HEK293 (cell line): Measurements from ENCODE around the gene DPP6.

Experiments
- CTCF ChIA-PET: fragments of 350-600 bp; formaldehyde crosslinking; extraction: SDS; loops from one replicate; lab custom pipeline; 2021; ENCODE audit warnings: antibody characterized with exemption; lab: Yijun Ruan, JAX
- POLR2A ChIA-PET: fragments of 300-600 bp; formaldehyde crosslinking; extraction: SDS; loops from one replicate; lab custom pipeline; 2020; ENCODE audit warnings: antibody characterized with exemption, inconsistent platforms; lab: Yijun Ruan, JAX
- H3K27ac ChIP-seq: fragments of 200-500 bp; sonication (Bioruptor generic); 2 replicates; pipeline ENCODE4 v1.5.1; 2014; ENCODE audit warnings: low read depth, low read length, control low read depth, inconsistent platforms; ENCODE audit errors: extremely low read depth
- H3K36me3 ChIP-seq, 2 experiments: fragments of 200-500 bp in 1 of 2; sonication (Bioruptor generic) in 1 of 2; 1 replicate in 1 of 2; 2 replicates in 1 of 2; pipeline ENCODE4 v1.5.1; 2014 to 2017; ENCODE audit warnings: inconsistent platforms in 2 of 2, low read length in 2 of 2; ENCODE audit not compliant: control insufficient read depth in 2 of 2, insufficient read depth in 1 of 2
- H3K4me1 ChIP-seq: fragments of 200-500 bp; sonication (Bioruptor generic); 2 replicates; pipeline ENCODE4 v1.5.1; 2014; ENCODE audit warnings: mild to moderate bottlenecking, low read length, inconsistent platforms; ENCODE audit not compliant: control insufficient read depth, insufficient read depth
- H3K4me3 ChIP-seq: 2 replicates; pipeline ENCODE4 v1.5.1; 2011; ENCODE audit warnings: low read depth, mild to moderate bottlenecking, control low read depth, low read length, moderate library complexity
- H3K9me3 ChIP-seq: fragments of 200-500 bp; sonication (Bioruptor generic); 2 replicates; pipeline ENCODE4 v1.5.1; 2014; ENCODE audit warnings: low read depth, low read length, inconsistent platforms; ENCODE audit not compliant: control insufficient read depth, insufficient read depth
- KLF1 ChIP-seq: fragments of 450-650 bp; formaldehyde crosslinking; IDR thresholded peaks from 2 replicates; pipeline ENCODE4 v1.5.1; 2016; ENCODE audit warnings: missing biosample characterization, missing genetic modification characterization
- KLF8 ChIP-seq: fragments of 450-650 bp; formaldehyde crosslinking; IDR thresholded peaks from 2 replicates; pipeline ENCODE4 v1.5.1; 2016; ENCODE audit warnings: missing biosample characterization, missing genetic modification characterization
- PRDM10 ChIP-seq: fragments of 450-650 bp; formaldehyde crosslinking; IDR thresholded peaks from 2 replicates; pipeline ENCODE4 v1.5.1; 2016; ENCODE audit warnings: missing biosample characterization, missing genetic modification characterization
- ZBTB49 ChIP-seq: fragments of 450-650 bp; formaldehyde crosslinking; IDR thresholded peaks from 2 replicates; pipeline ENCODE4 v1.5.1; 2016; ENCODE audit warnings: missing biosample characterization, missing genetic modification characterization, low read depth
- ZIC2 ChIP-seq: fragments of 450-650 bp; formaldehyde crosslinking; IDR thresholded peaks from 2 replicates; pipeline ENCODE4 v1.5.1; 2016; ENCODE audit warnings: missing biosample characterization, missing genetic modification characterization
- ZNF114 ChIP-seq: fragments of 450-650 bp; formaldehyde crosslinking; IDR thresholded peaks from 2 replicates; pipeline ENCODE4 v1.5.0; 2017; ENCODE audit warnings: missing biosample characterization, missing genetic modification characterization
- ZNF121 ChIP-seq: fragments of 450-650 bp; formaldehyde crosslinking; IDR thresholded peaks from 2 replicates; pipeline ENCODE4 v1.5.1; 2016; ENCODE audit warnings: missing biosample characterization, missing genetic modification characterization
- ZNF132 ChIP-seq: fragments of 450-650 bp; formaldehyde crosslinking; IDR thresholded peaks from 2 replicates; pipeline ENCODE4 v1.5.1; 2017; ENCODE audit warnings: missing biosample characterization, missing genetic modification characterization, borderline replicate concordance
- ZNF211 ChIP-seq: fragments of 450-650 bp; formaldehyde crosslinking; IDR thresholded peaks from 2 replicates; pipeline ENCODE4 v1.5.1; 2016; ENCODE audit warnings: low read depth, missing biosample characterization, missing genetic modification characterization
- ZNF239 ChIP-seq: fragments of 450-650 bp; formaldehyde crosslinking; IDR thresholded peaks from 2 replicates; pipeline ENCODE4 v1.5.1; 2016; ENCODE audit warnings: missing biosample characterization, missing genetic modification characterization
- ZNF37A ChIP-seq: fragments of 450-650 bp; IDR thresholded peaks from 2 replicates; pipeline ENCODE4 v1.5.1; 2018; ENCODE audit warnings: missing biosample characterization, missing genetic modification characterization
- ZNF416 ChIP-seq: fragments of 450-650 bp; formaldehyde crosslinking; IDR thresholded peaks from 2 replicates; pipeline ENCODE4 v1.5.1; 2016; ENCODE audit warnings: missing biosample characterization, missing genetic modification characterization
- ZNF48 ChIP-seq: fragments of 450-650 bp; formaldehyde crosslinking; IDR thresholded peaks from 2 replicates; pipeline ENCODE4 v1.5.1; 2016; ENCODE audit warnings: missing biosample characterization, missing genetic modification characterization
- ZNF530 ChIP-seq: fragments of 450-650 bp; formaldehyde crosslinking; IDR thresholded peaks from 2 replicates; pipeline ENCODE4 v1.5.1; 2016; ENCODE audit warnings: low read depth, missing biosample characterization, missing genetic modification characterization
- ZNF555 ChIP-seq: fragments of 450-650 bp; formaldehyde crosslinking; conservative IDR thresholded peaks from 2 replicates; pipeline ENCODE4 v1.5.1; 2017; ENCODE audit warnings: missing biosample characterization, mild to moderate bottlenecking, missing genetic modification characterization, inconsistent platforms
- ZNF560 ChIP-seq: fragments of 450-650 bp; formaldehyde crosslinking; IDR thresholded peaks from 2 replicates; pipeline ENCODE4 v1.5.1; 2017; ENCODE audit warnings: missing biosample characterization, missing genetic modification characterization, borderline replicate concordance
- ZNF626 ChIP-seq: fragments of 450-650 bp; sonication (Bioruptor Pico); formaldehyde crosslinking; IDR thresholded peaks from 2 replicates; pipeline ENCODE4 v1.5.1; 2018; ENCODE audit warnings: missing biosample characterization, missing genetic modification characterization, inconsistent platforms
- ZNF639 ChIP-seq: fragments of 450-650 bp; formaldehyde crosslinking; IDR thresholded peaks from 2 replicates; pipeline ENCODE4 v1.5.1; 2016; ENCODE audit warnings: missing biosample characterization, missing genetic modification characterization
- ZNF654 ChIP-seq: fragments of 450-650 bp; formaldehyde crosslinking; IDR thresholded peaks from 2 replicates; pipeline ENCODE4 v1.5.1; 2016; ENCODE audit warnings: low read depth, missing biosample characterization, missing genetic modification characterization
- ZNF768 ChIP-seq: fragments of 450-650 bp; formaldehyde crosslinking; IDR thresholded peaks from 2 replicates; pipeline ENCODE4 v1.5.1; 2018; ENCODE audit warnings: missing biosample characterization, mild to moderate bottlenecking, missing genetic modification characterization
- ZNF843 ChIP-seq: fragments of 450-650 bp; formaldehyde crosslinking; IDR thresholded peaks from 2 replicates; pipeline ENCODE4 v1.5.1; 2016; ENCODE audit warnings: missing biosample characterization, missing genetic modification characterization
- ZSCAN16 ChIP-seq: fragments of 450-650 bp; formaldehyde crosslinking; IDR thresholded peaks from 2 replicates; pipeline ENCODE4 v1.5.1; 2016; ENCODE audit warnings: missing biosample characterization, missing genetic modification characterization
- TF ChIP-seq, protein P1 (sequence below): fragments of 450-650 bp; formaldehyde crosslinking; IDR thresholded peaks from 2 replicates; pipeline ENCODE4 v1.5.1; 2016; ENCODE audit warnings: missing biosample characterization, missing genetic modification characterization
- TF ChIP-seq, protein P2 (sequence below): fragments of 450-650 bp; formaldehyde crosslinking; IDR thresholded peaks from 2 replicates; pipeline ENCODE4 v1.5.1; 2017; ENCODE audit warnings: missing biosample characterization, missing genetic modification characterization
- TF ChIP-seq, protein P3 (sequence below): fragments of 450-650 bp; formaldehyde crosslinking; IDR thresholded peaks from 2 replicates; pipeline ENCODE4 v1.5.1; 2016; ENCODE audit warnings: missing biosample characterization, missing genetic modification characterization

The DPP6 gene

GRCh38 chr7:154676422-154677073 is 624.4 kb downstream of the DPP6 start:
- Histone ChIP-seq H3K9me3 (no peaks in the 10 kb centered on the region), H3K4me1 (no peaks in the 10 kb centered on the region), H3K4me3 (no peak overlapping the region)
- CTCF ChIA-PET: no interaction called here
- TF ChIP-seq ZNF530 (tag by site-specific recombination) (no peak), ZNF639 (tag by site-specific recombination) (no peak), ZNF654 (tag by site-specific recombination) (no peak), ZNF768 (tag by site-specific recombination) (no peak), ZIC2 (no peak), ZNF239 (no peak), ZNF37A (tag by site-specific recombination) (no peak), ZNF114 (tag by site-specific recombination) (no peak), KLF1 (tag by site-specific recombination) (no peak), ZNF416 (tag by site-specific recombination) (no peak), ZNF48 (no peak), ZNF843 (no peak)
- TF ChIP-seq, protein P1, sequence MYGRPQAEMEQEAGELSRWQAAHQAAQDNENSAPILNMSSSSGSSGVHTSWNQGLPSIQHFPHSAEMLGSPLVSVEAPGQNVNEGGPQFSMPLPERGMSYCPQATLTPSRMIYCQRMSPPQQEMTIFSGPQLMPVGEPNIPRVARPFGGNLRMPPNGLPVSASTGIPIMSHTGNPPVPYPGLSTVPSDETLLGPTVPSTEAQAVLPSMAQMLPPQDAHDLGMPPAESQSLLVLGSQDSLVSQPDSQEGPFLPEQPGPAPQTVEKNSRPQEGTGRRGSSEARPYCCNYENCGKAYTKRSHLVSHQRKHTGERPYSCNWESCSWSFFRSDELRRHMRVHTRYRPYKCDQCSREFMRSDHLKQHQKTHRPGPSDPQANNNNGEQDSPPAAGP (tag by site-specific recombination): no peak
- TF ChIP-seq, protein P2, sequence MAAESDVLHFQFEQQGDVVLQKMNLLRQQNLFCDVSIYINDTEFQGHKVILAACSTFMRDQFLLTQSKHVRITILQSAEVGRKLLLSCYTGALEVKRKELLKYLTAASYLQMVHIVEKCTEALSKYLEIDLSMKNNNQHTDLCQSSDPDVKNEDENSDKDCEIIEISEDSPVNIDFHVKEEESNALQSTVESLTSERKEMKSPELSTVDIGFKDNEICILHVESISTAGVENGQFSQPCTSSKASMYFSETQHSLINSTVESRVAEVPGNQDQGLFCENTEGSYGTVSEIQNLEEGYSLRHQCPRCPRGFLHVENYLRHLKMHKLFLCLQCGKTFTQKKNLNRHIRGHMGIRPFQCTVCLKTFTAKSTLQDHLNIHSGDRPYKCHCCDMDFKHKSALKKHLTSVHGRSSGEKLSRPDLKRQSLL: no peak
- TF ChIP-seq, all 188 proteins: peak for 0
- Histone ChIP-seq H3K27ac (no peak overlapping the region), H3K36me3 (no peaks in the 10 kb centered on the region)
- POLR2A ChIA-PET: no interaction called here

GRCh38 chr7:154677454-154677853 is 625.3 kb downstream of the DPP6 start:
- CTCF ChIA-PET: interaction anchor here (0.7 kb wide), 1 partner anchor 204 kb away, joined by 3 read pairs; no protein-coding TSS in a partner anchor
- POLR2A ChIA-PET: no interaction called here
- TF ChIP-seq ZSCAN16 (tag by site-specific recombination) (no peak), ZNF560 (tag by site-specific recombination) (no peak), ZNF626 (no peak), ZNF211 (no peak), ZNF121 (tag by site-specific recombination) (no peak), ZNF132 (tag by site-specific recombination) (no peak), ZNF555 (no peak), KLF8 (no peak), ZBTB49 (tag by site-specific recombination) (no peak), PRDM10 (tag by site-specific recombination) (no peak)
- TF ChIP-seq, protein P3, sequence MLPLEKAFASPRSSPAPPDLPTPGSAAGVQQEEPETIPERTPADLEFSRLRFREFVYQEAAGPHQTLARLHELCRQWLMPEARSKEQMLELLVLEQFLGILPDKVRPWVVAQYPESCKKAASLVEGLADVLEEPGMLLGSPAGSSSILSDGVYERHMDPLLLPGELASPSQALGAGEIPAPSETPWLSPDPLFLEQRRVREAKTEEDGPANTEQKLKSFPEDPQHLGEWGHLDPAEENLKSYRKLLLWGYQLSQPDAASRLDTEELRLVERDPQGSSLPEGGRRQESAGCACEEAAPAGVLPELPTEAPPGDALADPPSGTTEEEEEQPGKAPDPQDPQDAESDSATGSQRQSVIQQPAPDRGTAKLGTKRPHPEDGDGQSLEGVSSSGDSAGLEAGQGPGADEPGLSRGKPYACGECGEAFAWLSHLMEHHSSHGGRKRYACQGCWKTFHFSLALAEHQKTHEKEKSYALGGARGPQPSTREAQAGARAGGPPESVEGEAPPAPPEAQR (tag by site-specific recombination): no peak

More at GRCh38 chr7:154677454-154677853, 625.3 kb downstream of the DPP6 start:
- H3K4me1 ChIP-seq: no peaks in the 10 kb centered on the region
- no peaks in the 10 kb centered on the region for H3K36me3 ChIP-seq
- H3K4me3 ChIP-seq: no peak overlapping the region
- H3K27ac ChIP-seq: no peak overlapping the region
- H3K9me3 ChIP-seq: no peaks in the 10 kb centered on the region
